Type B pancreatic cell (in vitro differentiated cells): ENCODE results near the gene ARSG. TPM values are rescaled to one million over a fixed set of nuclear protein-coding genes. Genes with fewer than 3 reads are reported as not detected.

ENCODE experiments used
- DNase-seq: peaks from one replicate; pipeline ENCODE4 v3.0.0; 2021; ENCODE audit warnings: mixed read lengths; ENCODE audit not compliant: unreplicated experiment; ENCODE audit errors: extremely low spot score
- H3K27ac Mint-ChIP-seq: 2 replicates; pipeline ENCODE4 v1.8.0; 2021; ENCODE audit warnings: mild to moderate bottlenecking, mixed read lengths
- H3K27me3 Mint-ChIP-seq: 2 replicates; pipeline ENCODE4 v1.8.0; 2021; ENCODE audit warnings: mixed read lengths
- H3K36me3 Mint-ChIP-seq: 2 replicates; pipeline ENCODE4 v1.8.0; 2021; ENCODE audit warnings: mixed read lengths
- H3K4me1 Mint-ChIP-seq: one replicate; pipeline ENCODE4 v1.8.0; 2021; ENCODE audit warnings: mixed read lengths; ENCODE audit not compliant: unreplicated experiment
- H3K4me3 Mint-ChIP-seq: 2 replicates; pipeline ENCODE4 v1.8.0; 2021; ENCODE audit warnings: mild to moderate bottlenecking, mixed read lengths
- H3K9me3 Mint-ChIP-seq: 2 replicates; pipeline ENCODE4 v1.8.0; 2021; ENCODE audit warnings: mixed read lengths
- CTCF ChIP-seq: fragments of 200-600 bp; sonication (generic); conservative IDR thresholded peaks from 2 replicates; pipeline ENCODE4 v1.5.0; 2021; ENCODE audit warnings: antibody characterized with exemption, mild to moderate bottlenecking
- total RNA-seq: library from RNA; stranded (reverse); gene quantifications from 2 replicates; pipeline ENCODE4 v1.2.1, GENCODE V29; 2021; ENCODE audit warnings: low replicate concordance

ARSG gene
- total RNA-seq, 1 donor from 2014 or later = 4.1 TPM

- no peak for DNase-seq
- no peaks in the 10 kb centered on the region for H3K9me3 Mint-ChIP-seq
- peaks cover 9% of the 10 kb centered on the region for H3K36me3 Mint-ChIP-seq
- TF ChIP-seq CTCF = no peak
- no peak overlapping the region for H3K4me3 Mint-ChIP-seq
- no peaks in the 10 kb centered on the region for H3K27me3 Mint-ChIP-seq
- H3K27ac Mint-ChIP-seq = no peak overlapping the region
- H3K4me1 Mint-ChIP-seq = peaks cover 1% of the 10 kb centered on the region
These were observed 139.8 kb downstream of the ARSG start for GRCh38 chr17:68431045-68431608.

GRCh38 chr17:68431661-68432071 is 140.4 kb downstream of the ARSG start:
- H3K4me1 Mint-ChIP-seq = peaks cover 6% of the 10 kb centered on the region

GRCh38 chr17:68432086-68432864 is 141.0 kb downstream of the ARSG start:
- Mint-ChIP-seq H3K9me3 (no peaks in the 10 kb centered on the region), H3K27me3 (no peaks in the 10 kb centered on the region), H3K4me3 (no peak overlapping the region), H3K27ac (no peak overlapping the region), H3K4me1 (peaks cover 6% of the 10 kb centered on the region), H3K36me3 (peaks cover 14% of the 10 kb centered on the region)
- no peak for TF ChIP-seq CTCF
- DNase-seq = no peak

More at GRCh38 chr17:68431661-68432071, 140.4 kb downstream of the ARSG start:
- Mint-ChIP-seq H3K36me3 (peaks cover 14% of the 10 kb centered on the region), H3K27me3 (no peaks in the 10 kb centered on the region), H3K9me3 (no peaks in the 10 kb centered on the region), H3K4me3 (no peak overlapping the region), H3K27ac (no peak overlapping the region)
- peak; percentile 64 for TF ChIP-seq CTCF
- no peak for DNase-seq

- H3K36me3 Mint-ChIP-seq = peaks cover 14% of the 10 kb centered on the region
- H3K4me3 Mint-ChIP-seq = no peak overlapping the region
- H3K27me3 Mint-ChIP-seq = no peaks in the 10 kb centered on the region
- H3K27ac Mint-ChIP-seq = no peak overlapping the region
- no peaks in the 10 kb centered on the region for H3K9me3 Mint-ChIP-seq
- peaks cover 13% of the 10 kb centered on the region for H3K4me1 Mint-ChIP-seq
- DNase-seq = no peak
- TF ChIP-seq CTCF = no peak
These were observed 141.9 kb downstream of the ARSG start for GRCh38 chr17:68433211-68433610.

- H3K36me3 Mint-ChIP-seq = peaks cover 14% of the 10 kb centered on the region
- no peaks in the 10 kb centered on the region for H3K9me3 Mint-ChIP-seq
- no peak for TF ChIP-seq CTCF
- H3K27me3 Mint-ChIP-seq = no peaks in the 10 kb centered on the region
- H3K27ac Mint-ChIP-seq = no peak overlapping the region
- DNase-seq = no peak
- H3K4me3 Mint-ChIP-seq = no peak overlapping the region
- peaks cover 13% of the 10 kb centered on the region for H3K4me1 Mint-ChIP-seq
These were observed 142.7 kb downstream of the ARSG start for GRCh38 chr17:68433911-68434508.
